Parathyroid adenoma (tissue), 2 donors: ENCODE data around the gene IQCC.

Experiments
- H2AFZ ChIP-seq: fragments of 300-600 bp; sonication (generic); one replicate; pipeline ENCODE4 v1.7.0; 2017; ENCODE audit warnings: antibody characterized with exemption, mild to moderate bottlenecking
- H3K27ac ChIP-seq: fragments of 300-600 bp; sonication (generic); one replicate; pipeline ENCODE4 v1.7.0; 2017
- H3K27me3 ChIP-seq: fragments of 300-600 bp; sonication (generic); one replicate; pipeline ENCODE4 v1.7.0; 2017; ENCODE audit warnings: low read length; ENCODE audit not compliant: control insufficient read depth, insufficient read depth
- H3K36me3 ChIP-seq: fragments of 300-600 bp; sonication (generic); one replicate; pipeline ENCODE4 v1.7.0; 2017; ENCODE audit warnings: low read length; ENCODE audit not compliant: control insufficient read depth, insufficient read depth
- H3K4me1 ChIP-seq: fragments of 300-600 bp; sonication (generic); one replicate; pipeline ENCODE4 v1.7.0; 2017; ENCODE audit warnings: control low read depth
- H3K4me2 ChIP-seq: fragments of 300-600 bp; sonication (generic); one replicate; pipeline ENCODE4 v1.7.0; 2017; ENCODE audit warnings: low read length
- H3K4me3 ChIP-seq: fragments of 300-600 bp; sonication (generic); one replicate; pipeline ENCODE4 v1.7.0; 2017; ENCODE audit warnings: low read depth, low read length
- H3K79me2 ChIP-seq: fragments of 300-600 bp; sonication (generic); one replicate; pipeline ENCODE4 v1.7.0; 2017; ENCODE audit warnings: control low read depth
- H3K9ac ChIP-seq: fragments of 300-600 bp; sonication (generic); one replicate; pipeline ENCODE4 v1.7.0; 2017; ENCODE audit warnings: mild to moderate bottlenecking
- H3K9me3 ChIP-seq: fragments of 300-600 bp; sonication (generic); one replicate; pipeline ENCODE4 v1.7.0; 2017; ENCODE audit warnings: low read length; ENCODE audit not compliant: control insufficient read depth
- CTCF ChIP-seq: fragments of 300-600 bp; sonication (generic); IDR thresholded peaks from one replicate; pipeline ENCODE4 v1.7.0; 2017; ENCODE audit warnings: antibody characterized with exemption, mild to moderate bottlenecking
- donor health status: primary hyperparathyroidism.

IQCC gene

GRCh38 chr1:32195531-32195930 lies 9.9 kb upstream of the IQCC start:
- Histone ChIP-seq H3K9me3 (no peaks in the 10 kb centered on the region), H3K27ac (no peak overlapping the region), H3K4me3 (no peak overlapping the region), H3K9ac (no peak overlapping the region), H3K36me3 (no peaks in the 10 kb centered on the region), H3K79me2 (no peaks in the 10 kb centered on the region), H3K27me3 (no peaks in the 10 kb centered on the region), H3K4me2 (no peak overlapping the region), H2AFZ (no peak overlapping the region), H3K4me1 (peaks cover 9% of the 10 kb centered on the region)
- TF ChIP-seq CTCF: no peak

- Histone ChIP-seq H3K79me2 (no peaks in the 10 kb centered on the region), H3K36me3 (no peaks in the 10 kb centered on the region), H3K9me3 (no peaks in the 10 kb centered on the region), H3K27ac (no peak overlapping the region), H3K4me3 (no peak overlapping the region), H2AFZ (no peak overlapping the region), H3K9ac (no peak overlapping the region), H3K4me1 (peaks cover 9% of the 10 kb centered on the region), H3K27me3 (no peaks in the 10 kb centered on the region), H3K4me2 (no peak overlapping the region)
- TF ChIP-seq CTCF: no peak
Observed at GRCh38 chr1:32195972-32196823, 9.3 kb upstream of the IQCC start.

- no peak overlapping the region for H3K4me2 ChIP-seq
- TF ChIP-seq CTCF: no peak
- H3K4me3 ChIP-seq: no peak overlapping the region
- H3K79me2 ChIP-seq: no peaks in the 10 kb centered on the region
- peak overlapping the region; percentile 4 for H3K27ac ChIP-seq
- H2AFZ ChIP-seq: no peak overlapping the region
- peaks cover 11% of the 10 kb centered on the region for H3K4me1 ChIP-seq
- H3K36me3 ChIP-seq: no peaks in the 10 kb centered on the region
- no peaks in the 10 kb centered on the region for H3K9me3 ChIP-seq
- H3K27me3 ChIP-seq: no peaks in the 10 kb centered on the region
- H3K9ac ChIP-seq: no peak overlapping the region
Observed at GRCh38 chr1:32197074-32197473, 8.4 kb upstream of the IQCC start.

GRCh38 chr1:32197837-32198236 lies 7.6 kb upstream of the IQCC start:
- TF ChIP-seq CTCF: no peak
- Histone ChIP-seq H3K4me3 (no peak overlapping the region), H3K9me3 (no peaks in the 10 kb centered on the region), H2AFZ (no peak overlapping the region), H3K27me3 (no peaks in the 10 kb centered on the region), H3K4me1 (peaks cover 11% of the 10 kb centered on the region), H3K27ac (no peak overlapping the region), H3K36me3 (no peaks in the 10 kb centered on the region), H3K9ac (no peak overlapping the region), H3K4me2 (peak overlapping the region; percentile 20), H3K79me2 (no peaks in the 10 kb centered on the region)
